ENCODE results near the gene PHKB.

GRCh38 chr16:47460711-47461597, at the start of gene PHKB, which contains the start of gene ITFG1:
- TF ChIP-seq POLR2A (IDR thresholded peaks at IDR 0.05; ENCODE audit: control extremely low read depth in 1 of 2, low read depth in 2 of 2, low read length in 2 of 2) = peak in 1 of 2 experiments; percentile 76; a peak in 1 of 3 replicates
- TF ChIP-seq CEBPB (IDR thresholded peaks at IDR 0.05; ENCODE audit: low read depth, low read length) = no peak
- TF ChIP-seq, protein P1, sequence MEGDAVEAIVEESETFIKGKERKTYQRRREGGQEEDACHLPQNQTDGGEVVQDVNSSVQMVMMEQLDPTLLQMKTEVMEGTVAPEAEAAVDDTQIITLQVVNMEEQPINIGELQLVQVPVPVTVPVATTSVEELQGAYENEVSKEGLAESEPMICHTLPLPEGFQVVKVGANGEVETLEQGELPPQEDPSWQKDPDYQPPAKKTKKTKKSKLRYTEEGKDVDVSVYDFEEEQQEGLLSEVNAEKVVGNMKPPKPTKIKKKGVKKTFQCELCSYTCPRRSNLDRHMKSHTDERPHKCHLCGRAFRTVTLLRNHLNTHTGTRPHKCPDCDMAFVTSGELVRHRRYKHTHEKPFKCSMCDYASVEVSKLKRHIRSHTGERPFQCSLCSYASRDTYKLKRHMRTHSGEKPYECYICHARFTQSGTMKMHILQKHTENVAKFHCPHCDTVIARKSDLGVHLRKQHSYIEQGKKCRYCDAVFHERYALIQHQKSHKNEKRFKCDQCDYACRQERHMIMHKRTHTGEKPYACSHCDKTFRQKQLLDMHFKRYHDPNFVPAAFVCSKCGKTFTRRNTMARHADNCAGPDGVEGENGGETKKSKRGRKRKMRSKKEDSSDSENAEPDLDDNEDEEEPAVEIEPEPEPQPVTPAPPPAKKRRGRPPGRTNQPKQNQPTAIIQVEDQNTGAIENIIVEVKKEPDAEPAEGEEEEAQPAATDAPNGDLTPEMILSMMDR (IDR thresholded peaks at IDR 0.05; ENCODE audit: control extremely low read depth in 1 of 3, insufficient read depth in 1 of 3, low read depth in 1 of 3, low read length in 3 of 3) = no peak; a peak in 1 of 4 replicates
- TF ChIP-seq SIN3A (conservative IDR thresholded peaks at IDR 0.05 in 1 of 2, IDR thresholded peaks at IDR 0.05 in 1 of 2; ENCODE audit: low read depth in 1 of 2, low read length in 2 of 2) = peak in 1 of 2 experiments; percentile 53; a peak in 2 of 4 replicates
- TF ChIP-seq, protein P2, sequence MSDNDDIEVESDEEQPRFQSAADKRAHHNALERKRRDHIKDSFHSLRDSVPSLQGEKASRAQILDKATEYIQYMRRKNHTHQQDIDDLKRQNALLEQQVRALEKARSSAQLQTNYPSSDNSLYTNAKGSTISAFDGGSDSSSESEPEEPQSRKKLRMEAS (IDR thresholded peaks at IDR 0.05) = no peak
- TF ChIP-seq TAF1 (IDR thresholded peaks at IDR 0.05; ENCODE audit: low read depth, low read length) = peak; percentile 90
- TF ChIP-seq EZH2 (IDR thresholded peaks at IDR 0.05; ENCODE audit: low read depth, low read length, severe bottlenecking) = no peak
- TF ChIP-seq KDM1A (IDR thresholded peaks at IDR 0.05; ENCODE audit: borderline replicate concordance, low read length) = no peak
- TF ChIP-seq SP1 (IDR thresholded peaks at IDR 0.05; ENCODE audit: low read depth, low read length) = no peak
- no peak; the same call in 1 of the 2 replicates for TF ChIP-seq CREB1 (IDR thresholded peaks at IDR 0.05)
- TF ChIP-seq RFX5 (IDR thresholded peaks at IDR 0.05; ENCODE audit: borderline replicate concordance, low read depth, low read length) = no peak
- TF ChIP-seq KDM5A (IDR thresholded peaks at IDR 0.05; ENCODE audit: low read length) = no peak
- no peak for TF ChIP-seq SIRT6 (IDR thresholded peaks at IDR 0.05; ENCODE audit: low read length)

All from H1 (cell line).